ENCODE data around the gene TOX2.

Gene TOX2

DNA sequence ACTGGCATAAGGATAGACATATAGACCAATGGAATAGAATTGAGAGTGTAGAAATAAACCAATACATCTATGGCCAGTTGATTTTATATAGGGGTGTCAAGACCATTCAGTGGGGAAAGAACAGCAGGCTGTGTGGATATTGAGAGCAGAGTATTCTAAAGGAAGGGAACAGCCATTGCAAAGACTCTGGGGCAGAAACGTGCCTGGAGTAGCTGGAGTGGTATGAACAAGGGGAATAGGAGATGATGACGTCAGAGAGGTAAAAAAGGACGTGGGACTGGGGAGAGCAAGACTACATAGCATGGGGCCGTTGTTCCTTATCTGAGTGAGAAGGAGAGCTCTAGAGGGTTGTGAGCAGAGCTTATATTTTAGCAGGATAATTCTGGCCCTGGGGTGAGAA is 85.2 kb downstream of the TOX2 start:
- ATAC-seq (no peak), DNase-seq (no peak)

DNA sequence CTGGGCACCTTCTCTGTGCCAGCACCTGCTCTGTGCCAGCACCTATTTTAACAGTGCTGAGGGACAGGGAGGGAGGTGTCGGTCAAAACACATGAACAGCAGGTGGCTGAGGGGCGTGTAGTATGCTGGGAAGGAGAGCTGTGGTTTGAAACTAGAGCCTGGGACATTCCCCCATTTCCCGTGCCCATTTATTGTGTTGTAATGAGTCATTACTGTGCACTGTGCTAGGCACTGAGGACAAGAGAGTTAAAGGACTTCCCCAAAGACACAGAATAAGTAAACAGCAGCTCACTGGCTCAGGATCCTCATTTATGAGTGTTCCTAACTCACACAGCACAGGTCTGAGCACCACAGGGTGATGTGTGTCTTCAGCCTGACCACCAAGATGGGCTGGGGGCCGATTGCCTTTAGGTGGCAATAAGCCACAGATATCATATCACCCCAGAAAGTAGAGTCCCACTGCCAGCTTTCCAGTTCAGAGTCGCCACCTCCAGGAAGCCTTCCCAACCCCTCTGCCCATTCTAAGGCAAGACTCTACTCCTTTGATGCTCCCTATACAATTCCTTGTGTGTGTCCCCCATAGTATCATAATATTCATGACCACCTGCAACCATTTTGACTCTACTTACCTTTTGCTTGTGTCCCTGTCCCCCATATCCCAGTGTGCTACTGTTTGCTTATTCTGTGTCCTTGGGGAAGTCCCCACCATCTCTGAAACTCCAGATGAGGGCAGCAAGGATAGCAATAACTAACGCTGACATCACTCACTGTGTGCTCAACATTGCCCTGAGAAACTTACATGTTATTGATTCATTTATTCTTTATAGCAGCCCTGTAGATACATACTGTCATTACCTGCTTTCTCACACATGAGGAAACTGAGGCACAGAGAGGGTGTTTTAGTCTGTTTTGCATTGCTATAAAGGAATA is 87.3 kb downstream of the TOX2 start:
- DNase-seq (no peak), ATAC-seq (peak; percentile 61)

DNA sequence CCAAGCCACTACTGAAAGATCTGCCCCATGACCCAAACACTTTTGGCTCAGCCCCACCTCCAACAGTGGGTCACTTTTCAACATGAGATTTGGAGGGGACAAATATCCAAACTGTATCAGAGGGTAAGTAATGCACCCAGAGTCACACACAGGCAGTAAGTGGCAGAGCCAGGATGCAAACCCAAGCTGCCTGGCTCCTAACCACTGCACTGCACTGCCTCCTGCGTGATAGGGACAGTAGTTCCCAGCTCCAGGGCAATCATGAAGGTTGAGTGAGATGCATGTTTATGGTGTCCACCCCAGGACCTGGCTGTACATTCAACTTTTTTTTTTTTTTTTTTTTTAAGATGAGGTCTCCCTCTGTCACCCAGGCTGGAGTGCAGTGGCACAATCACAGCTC is 88.2 kb downstream of the TOX2 start:
- ATAC-seq (no peak), DNase-seq (no peak)

DNA sequence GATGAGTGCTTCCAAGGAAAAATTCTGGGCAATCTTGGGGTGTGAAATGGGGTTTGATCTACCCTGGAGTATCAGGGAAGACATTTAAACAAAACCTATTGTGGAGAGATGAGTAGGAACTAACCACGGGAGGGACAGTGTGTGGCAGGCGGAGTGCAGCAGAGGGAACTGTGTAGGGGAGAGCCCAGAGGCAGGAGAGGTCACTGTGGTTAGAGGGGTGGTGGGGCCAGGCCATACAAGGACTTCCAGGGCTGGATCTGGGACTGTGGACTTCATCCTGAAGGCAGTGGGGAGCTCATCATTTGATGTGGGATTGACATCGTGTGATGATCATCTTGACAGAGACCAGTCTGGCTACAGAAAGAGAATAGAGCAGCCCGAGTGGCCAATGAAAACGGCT is 89.0 kb downstream of the TOX2 start:
- ATAC-seq = no peak

DNA sequence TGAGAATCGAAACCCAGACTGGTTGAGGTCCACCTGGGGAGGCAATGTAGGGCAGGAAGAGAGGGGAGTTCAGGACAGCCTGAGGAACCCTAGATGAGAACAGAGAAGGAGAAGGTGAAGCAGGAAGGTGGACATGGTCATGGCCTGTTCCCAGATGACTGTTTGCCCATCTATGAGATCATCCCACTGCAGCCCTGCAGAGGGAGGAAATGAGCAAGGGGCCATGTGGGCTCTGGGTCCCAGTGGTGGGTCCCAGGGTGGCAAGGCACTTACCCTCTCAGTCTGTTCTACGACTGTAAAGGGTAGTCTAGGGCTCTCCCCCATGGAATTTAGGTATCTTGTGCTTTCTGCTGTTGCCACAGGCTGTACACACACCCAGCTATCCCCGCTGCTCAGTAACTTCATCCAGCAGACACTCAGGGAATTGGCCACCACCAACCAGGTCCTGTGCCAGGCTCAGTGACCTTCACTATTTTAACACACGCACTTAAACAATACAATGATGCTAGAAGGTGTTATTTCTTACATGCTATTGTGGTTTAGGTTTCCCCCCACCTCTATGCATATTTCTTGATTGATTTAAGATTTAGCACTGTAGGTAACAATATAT is 89.8 kb downstream of the TOX2 start:
- ATAC-seq (no peak), DNase-seq (no peak)

More for the DNA sequence above, 89.0 kb downstream of the TOX2 start:
- DNase-seq = no peak

DNA sequence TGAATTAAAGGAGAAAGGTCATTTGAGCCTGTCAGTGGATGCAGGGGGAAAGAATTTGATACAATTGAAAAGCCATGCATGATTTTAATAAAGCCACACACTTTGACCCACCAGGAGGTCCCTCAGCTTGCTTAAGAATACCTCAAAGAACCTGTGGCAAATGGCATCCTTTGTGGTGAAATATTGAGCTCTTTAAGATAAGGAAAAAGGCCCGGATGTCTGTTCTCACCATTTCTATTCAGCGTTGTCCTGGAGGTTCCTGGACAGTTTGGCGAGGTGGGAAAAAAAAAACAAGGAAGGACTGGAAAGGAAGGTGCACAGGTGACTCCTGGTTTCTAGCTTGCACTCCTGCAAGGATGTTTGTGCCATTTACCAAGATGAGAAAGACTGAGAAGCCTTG is 91.0 kb downstream of the TOX2 start:
- no peak for DNase-seq

DNA sequence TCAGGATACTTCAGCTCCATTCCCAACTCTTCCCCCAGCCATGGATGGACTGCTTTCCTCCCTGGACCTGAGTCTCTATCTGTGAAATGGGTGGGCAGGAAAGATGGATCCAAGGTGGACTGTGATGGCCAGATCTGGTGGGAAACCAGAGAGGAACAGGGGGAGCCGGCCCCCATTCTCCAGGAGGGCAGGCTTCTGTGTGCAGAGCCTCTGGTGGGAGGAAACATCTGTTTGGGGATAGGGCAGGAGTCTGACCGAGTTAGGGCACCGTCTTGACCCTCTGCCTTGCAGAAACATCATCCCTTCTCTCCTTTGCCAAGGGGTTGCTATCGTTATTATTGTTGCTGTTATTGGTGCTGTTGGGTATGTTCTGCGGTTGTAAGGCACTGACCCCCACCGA is 91.5 kb downstream of the TOX2 start:
- DNase-seq (no peak), ATAC-seq (no peak)

More for the DNA sequence above, 91.0 kb downstream of the TOX2 start:
- ATAC-seq = no peak

DNA sequence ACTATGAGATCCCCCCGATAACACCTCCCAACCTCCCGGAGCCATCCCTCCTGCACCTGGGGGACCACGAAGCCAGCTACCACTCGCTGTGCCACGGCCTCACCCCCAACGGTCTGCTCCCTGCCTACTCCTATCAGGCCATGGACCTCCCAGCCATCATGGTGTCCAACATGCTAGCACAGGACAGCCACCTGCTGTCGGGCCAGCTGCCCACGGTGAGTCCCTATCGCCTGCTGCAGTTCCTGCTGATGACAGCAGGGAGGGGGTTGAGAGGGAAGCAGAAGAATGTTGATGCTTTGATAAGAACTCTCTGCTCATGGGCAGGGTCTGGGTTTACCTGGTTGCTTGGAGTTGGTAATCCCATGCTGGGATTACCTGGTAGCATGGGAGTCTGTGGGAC is 91.9 kb downstream of the TOX2 start:
- ATAC-seq (no peak), DNase-seq (no peak)

DNA sequence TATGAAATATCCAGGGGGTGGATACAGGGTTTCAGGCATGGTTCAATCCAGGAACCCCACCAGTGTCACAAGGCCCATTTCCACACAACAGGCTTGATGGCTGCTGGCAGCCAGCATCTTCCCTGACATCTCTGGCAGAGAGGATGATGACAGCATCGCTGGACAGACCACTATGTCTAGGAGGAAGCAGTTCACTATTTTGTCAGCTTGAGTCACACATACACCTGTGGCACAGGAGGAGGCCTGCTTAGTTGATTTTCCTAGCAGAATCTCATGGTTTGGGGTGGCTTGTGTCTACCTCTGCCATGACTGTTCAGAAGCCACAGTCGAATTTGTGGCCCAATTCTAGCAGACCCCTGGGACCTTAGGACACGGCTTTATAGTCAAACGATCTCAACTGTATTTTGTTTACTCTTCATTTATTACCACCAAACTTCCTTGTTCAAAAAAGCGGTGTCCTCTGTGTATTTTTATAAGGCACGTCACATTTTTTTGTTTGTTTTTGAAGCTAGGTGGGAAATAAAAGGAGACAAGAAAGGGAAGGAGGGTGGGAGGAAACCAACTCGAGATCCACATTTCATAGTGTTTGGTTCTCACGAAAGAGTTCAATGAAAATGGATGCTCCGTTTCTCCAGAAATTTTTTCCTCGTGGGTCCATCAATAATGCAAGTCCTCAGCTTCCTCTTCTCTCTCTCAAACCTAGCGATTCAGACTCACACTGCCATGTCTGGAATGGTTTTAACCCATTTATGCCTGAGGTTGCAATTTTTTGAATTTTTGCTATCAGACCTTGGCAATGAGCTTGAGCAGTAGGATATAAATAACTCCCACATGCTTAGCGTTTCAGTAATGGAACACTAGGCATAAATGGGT is 94.4 kb downstream of the TOX2 start:
- no peak for ATAC-seq

DNA sequence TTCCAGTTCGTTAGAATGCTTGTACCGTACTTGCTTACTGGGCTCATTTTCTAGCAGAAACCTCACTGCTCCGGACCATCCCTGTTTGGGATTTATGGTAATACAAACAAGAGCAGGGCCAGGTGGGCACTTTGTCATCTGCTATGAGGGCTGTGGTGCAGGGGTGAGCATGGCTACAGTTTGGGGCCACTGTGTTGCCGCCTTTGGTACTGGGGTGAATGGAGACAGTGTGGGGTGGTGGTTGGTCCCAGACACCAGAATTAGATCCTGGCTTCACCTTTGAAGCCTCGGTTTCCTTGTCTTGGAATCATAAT is 95.0 kb downstream of the TOX2 start:
- DNase-seq = no peak
- no peak for ATAC-seq

More for the DNA sequence above, 94.4 kb downstream of the TOX2 start:
- DNase-seq = no peak

DNA sequence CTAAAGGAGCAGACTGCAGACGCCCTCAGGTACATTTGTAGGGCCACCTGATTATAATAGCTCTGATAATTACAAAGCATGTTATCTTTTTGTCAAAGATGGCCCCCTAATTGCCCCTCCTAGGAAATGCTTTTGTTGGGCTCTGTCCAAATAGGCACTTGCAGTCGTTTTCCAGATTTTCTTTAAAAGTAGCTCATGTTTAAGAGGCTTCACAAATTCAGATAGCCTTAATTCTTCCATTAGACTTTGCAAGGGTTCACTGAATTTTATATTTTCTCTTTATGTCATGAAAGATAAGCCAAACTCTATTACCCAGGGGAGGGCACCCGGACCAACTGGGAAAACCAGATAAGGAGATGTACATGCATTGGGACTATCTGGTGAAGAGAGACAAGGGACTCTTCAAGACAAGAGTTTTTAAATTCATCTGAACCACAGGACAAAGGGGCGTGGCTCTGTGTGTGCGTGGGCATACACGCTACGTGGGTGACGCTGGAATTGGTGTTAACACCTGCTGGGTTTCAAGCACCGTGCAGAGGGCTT is 95.6 kb downstream of the TOX2 start:
- ATAC-seq (no peak), DNase-seq (no peak)

DNA sequence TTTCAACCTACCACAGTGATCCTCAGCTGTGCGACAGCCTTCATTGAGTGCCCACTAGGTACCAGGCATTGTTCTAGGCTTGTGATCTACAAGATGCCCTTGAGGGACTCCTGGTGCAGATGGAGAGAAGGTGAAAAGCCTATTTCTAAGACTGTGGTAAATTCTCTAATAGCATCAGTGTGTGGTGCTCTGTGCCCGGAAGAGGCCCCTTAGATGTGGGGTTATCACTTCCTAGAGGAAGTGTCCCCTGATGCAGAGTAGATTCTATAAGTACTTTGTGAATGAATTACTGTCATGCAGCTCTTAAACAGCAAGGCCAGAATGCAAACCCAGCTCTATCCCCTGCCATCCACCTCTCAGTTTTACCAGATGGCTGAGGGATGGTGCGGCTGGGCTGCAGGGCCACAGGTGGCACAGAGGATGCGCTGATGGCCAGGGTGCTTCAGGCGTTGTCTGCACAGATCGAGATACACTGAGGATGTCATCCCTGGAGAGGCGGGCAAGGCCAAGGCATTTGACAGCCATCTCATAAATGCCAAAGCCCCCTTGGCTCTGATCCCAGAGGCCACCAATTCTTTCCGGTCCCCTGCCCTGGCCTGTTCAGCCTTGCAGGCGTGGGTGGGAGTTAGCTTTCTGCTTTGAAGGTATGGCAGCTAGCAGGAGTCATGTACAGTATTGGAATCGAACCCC is 96.7 kb downstream of the TOX2 start:
- DNase-seq (no peak), ATAC-seq (no peak)

DNA sequence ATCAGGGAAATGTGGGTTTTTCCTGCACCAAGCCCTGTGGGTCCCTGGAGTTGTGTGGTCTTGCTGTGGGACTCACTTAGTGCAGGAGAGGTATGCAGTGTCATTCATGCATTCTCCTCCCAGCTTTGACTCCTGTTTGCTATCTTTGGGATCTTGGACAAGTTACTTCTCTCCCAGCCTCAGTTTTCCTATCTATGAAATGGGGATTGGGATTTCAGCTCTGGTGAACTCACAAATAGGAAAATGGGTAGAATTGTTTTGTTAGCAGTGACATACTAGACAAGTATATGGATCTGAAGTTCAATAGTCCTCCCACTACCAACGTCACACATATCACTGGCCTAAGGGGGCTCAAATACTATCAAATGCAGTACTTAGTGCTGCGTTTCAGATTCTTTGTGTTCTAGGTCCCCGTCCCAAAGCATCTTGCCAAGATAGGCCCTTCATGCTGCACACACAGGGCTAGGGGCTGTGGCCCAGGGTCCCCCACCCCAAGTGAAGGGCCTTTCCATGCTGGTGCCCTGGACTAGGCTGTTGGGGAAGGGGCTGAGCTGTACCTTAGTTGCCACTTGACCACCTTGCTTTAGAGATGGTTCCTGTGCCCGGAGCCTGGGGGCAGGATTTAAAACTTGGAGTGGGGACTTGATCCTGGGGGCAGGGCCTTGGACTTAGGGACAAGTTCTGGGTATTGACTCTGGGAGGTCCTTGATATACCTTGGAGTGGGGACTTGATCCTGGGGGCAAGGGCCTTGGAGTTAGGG is 98.0 kb downstream of the TOX2 start:
- no peak for ATAC-seq
- DNase-seq = no peak

DNA sequence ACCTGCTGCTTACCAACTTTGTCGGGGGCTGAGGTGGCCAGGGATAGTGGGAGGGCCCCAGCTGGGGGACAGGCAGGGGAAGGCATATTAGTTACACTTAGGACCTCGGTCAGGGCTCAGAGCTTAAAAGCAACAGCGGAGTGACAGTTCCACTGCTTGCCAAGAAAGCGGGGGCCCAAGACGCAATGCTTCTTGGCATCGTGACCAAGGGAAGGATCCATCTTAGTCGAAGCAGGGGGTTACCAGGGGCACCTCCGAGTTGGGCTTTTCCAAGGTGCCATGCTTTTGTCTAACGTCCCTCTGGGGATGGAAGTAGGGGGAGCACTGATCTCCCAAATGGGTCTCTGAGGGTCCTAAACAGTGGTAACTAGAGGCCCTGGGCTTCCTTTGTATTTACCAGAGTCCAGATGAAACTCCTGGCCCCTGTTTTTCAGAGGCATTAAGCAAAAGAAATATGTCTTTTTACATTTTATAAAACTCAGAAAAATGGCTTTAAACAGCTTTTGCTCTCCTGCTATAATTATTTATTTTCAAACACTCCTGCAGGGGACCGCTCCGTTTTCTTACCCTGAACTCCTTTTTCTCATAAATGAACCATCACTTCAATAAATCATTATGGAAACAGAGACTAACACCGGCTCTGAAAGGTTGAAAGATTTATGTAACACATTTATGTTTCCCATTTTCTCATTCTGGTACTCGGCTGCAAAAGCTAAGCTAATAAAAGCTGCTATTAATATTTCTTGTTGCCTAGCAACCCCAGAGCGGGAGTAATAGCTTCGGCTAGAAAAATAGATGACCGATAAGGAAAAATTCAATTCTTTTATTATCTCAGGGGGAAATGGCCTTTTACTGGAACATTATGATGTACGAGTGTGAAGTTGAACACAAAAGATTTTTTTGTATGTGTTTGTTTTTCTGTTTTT is 100.4 kb downstream of the TOX2 start:
- no peak for ATAC-seq
- no peak for DNase-seq

DNA sequence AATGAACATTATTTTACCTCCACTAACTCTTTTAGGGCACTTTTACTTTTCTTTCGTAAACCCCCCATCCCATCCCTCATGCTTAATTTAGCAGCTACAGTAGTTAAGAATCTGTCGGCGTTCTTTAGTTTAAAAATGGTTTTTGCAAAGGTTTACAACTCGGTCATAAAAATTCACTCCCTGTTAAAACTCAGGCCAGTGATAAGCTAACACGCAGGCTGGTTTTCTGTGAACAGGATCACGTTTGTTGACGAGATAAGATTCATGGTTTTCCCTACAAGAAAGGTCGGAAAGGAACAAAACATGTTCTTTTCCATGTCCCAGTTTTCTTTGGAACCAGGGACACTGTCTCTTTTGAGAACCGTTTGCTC is 101.1 kb downstream of the TOX2 start:
- ATAC-seq (no peak), DNase-seq (no peak)

DNA sequence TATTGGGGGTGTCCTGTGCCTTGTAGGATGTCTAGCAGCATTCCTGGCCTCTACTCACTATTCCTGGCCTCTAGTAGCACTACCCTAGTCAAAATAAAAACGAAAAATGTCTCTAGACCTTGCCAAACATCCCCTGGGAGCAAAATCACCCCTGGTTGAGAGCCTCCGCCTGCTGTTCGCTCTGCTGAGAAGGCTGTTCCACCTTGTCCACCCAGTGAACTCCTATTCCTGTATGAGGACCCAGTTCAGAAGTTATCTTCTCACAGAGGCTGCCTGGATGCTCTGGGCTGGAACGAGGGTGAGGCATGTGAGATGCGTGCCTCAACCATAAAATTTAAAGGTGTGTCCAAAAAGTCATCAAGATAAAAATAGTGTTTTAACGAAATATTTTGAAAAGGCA is 101.9 kb downstream of the TOX2 start:
- no peak for DNase-seq
- no peak for ATAC-seq

DNA sequence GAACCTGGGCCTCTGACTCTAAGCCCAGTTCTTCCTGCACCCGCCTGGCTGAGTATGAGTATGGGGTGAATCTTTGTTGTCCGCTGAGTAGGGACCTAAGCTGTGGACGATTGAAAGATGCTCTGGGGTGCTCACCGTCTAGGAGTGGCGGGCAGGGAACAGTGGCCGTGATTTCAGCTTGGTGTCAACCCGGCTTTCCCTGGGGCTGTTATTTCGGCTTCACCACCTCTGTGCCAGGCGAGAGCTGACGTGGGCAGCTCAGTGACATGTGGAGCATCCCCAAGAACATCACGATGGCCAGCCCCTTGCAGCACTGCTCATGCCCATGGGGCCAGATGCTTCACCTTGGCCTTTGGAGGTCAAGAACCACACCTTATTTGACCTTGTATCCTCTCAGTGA is 102.6 kb downstream of the TOX2 start:
- DNase-seq (no peak), ATAC-seq (no peak)

DNA sequence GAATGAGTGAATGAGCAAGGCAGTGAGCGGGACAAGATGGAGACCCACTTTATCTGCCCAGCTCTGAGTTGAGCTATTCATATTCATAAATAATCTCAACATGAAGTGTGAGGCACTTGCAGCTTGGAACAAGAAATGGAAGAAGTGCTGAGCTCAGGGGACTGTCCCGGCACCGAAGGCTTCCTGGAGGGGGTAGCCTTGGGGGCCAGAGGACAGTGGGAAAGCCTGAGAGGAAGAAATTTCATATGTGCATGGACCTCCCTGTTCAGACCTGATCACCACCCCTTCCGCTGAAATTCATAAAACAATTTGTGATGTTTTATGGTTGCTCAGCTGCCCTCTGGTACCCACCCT is 103.2 kb downstream of the TOX2 start:
- DNase-seq = no peak

DNA sequence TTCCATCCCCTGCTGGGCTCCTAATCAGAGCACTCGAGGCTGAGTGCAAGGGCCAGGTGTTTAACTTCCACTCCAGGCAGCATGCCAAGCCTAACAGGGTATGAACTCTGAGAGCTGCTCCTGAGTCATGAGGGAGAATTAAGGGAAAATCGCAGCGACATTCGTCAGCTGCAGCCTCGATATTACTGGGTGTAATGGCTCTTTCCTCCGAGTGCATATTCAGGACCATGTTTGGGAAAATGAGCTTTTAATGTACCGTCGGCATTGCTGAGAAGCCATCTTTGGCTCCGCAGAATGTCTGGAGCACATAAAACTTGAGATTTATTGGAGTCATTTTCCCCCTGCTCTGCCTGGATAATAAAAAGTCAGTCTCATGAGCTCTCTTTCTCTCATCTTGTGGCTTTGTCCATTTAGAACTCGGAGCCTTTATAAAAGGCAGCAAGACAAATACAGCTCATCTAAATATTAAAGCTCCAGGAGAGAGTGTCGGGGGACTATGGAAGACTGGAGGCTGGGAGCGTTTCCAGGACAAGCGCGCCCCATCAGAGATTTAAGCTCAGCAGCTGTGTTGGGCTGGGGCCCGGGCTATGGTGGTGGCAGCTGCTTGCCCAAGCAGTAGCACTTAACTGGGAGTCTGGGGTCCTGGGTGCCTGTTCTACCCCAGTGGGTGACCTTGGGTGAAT is 103.7 kb downstream of the TOX2 start:
- ATAC-seq = no peak
- no peak for DNase-seq

More for the DNA sequence above, 103.2 kb downstream of the TOX2 start:
- no peak for ATAC-seq
